Lower lobe of right lung (tissue), 2 donors: ENCODE measurements around the gene CEP70. TPM values are rescaled to one million over a fixed set of nuclear protein-coding genes. Genes with fewer than 3 reads are reported as not detected.
"Not testable (repeated sequence)": the region's sequence is repeated elsewhere in the genome, so short reads cannot be mapped to it uniquely, and the experiment has no call there.

Experiments
- ATAC-seq, 2 donors: fragments of 200-7000 bp; cut with Tn5 transposase; one replicate each; pipeline ENCODE4 v1.9.1; 2020 to 2022; ENCODE audit warnings: mild to moderate bottlenecking in 2 of 2, moderate library complexity in 2 of 2
- DNase-seq: peaks from one replicate; pipeline ENCODE4 v3.0.0-alpha.2; 2020
- H3K27ac ChIP-seq: fragments of 200-600 bp; one replicate; pipeline ENCODE4 v1.8.0; 2022
- H3K27me3 ChIP-seq: fragments of 200-600 bp; one replicate; pipeline ENCODE4 v1.8.0; 2022; ENCODE audit warnings: low read depth
- H3K36me3 ChIP-seq: fragments of 200-600 bp; one replicate; pipeline ENCODE4 v1.8.0; 2022; ENCODE audit warnings: mild to moderate bottlenecking
- H3K4me1 ChIP-seq: fragments of 200-600 bp; one replicate; pipeline ENCODE4 v1.8.0; 2022
- H3K4me3 ChIP-seq: fragments of 200-600 bp; one replicate; pipeline ENCODE4 v1.8.0; 2022; ENCODE audit warnings: mild to moderate bottlenecking
- H3K9me3 ChIP-seq: fragments of 200-600 bp; one replicate; pipeline ENCODE4 v1.8.0; 2022
- CTCF ChIP-seq: fragments of 200-600 bp; IDR thresholded peaks from one replicate; pipeline ENCODE4 v1.8.0; 2022; ENCODE audit warnings: antibody characterized with exemption, mild to moderate bottlenecking
- intact Hi-C: fragments of 100-400 bp; cut with DNase I; formaldehyde crosslinking; loops from one replicate; pipeline ENCODE4 v1.11.0; 2022
- total RNA-seq: library from RNA; stranded (reverse); fragmentation: NEBNext Ultra II Directional; extraction: Animal tissue kit (Norgen Biotek cat#: 25700); gene quantifications from one replicate; pipeline ENCODE4 v1.2.1, GENCODE V29; 2021
- donor health status: DM: no; HTN: yes; CAD: no; lungs with severe emphysema.

The CEP70 gene
- total RNA-seq, 1 donor from 2014 or later = 45.2 TPM

- H3K36me3 ChIP-seq = no peaks in the 10 kb centered on the region
- TF ChIP-seq CTCF = no peak
- no peaks in the 10 kb centered on the region for H3K9me3 ChIP-seq
- H3K4me1 ChIP-seq = peaks cover 14% of the 10 kb centered on the region
- intact Hi-C loops = no loop called here
- no peaks in the 10 kb centered on the region for H3K27me3 ChIP-seq
- ATAC-seq (no peak), DNase-seq (no peak)
- H3K4me3 ChIP-seq = peak overlapping the region; percentile 74
- peak overlapping the region; percentile 98 for H3K27ac ChIP-seq
These were observed 15.8 kb upstream of the CEP70 start for GRCh38 chr3:138609898-138610266.

GRCh38 chr3:138608322-138609135, 14.5 kb upstream of the CEP70 start, which contains the start of gene FAIM:
Gene FAIM (plus strand): TSS chr3:138608771. CDS start chr3:138619727, 10,956 bp downstream.
- peak; percentile 84 for DNase-seq
- ATAC-seq = peak; percentile 88 to 91
- Histone ChIP-seq H3K27ac (peak within 1 kb of the TSS; percentile 98), H3K4me3 (peak within 1 kb of the TSS; percentile 74), H3K9me3 (no peaks in the 10 kb centered on the region), H3K4me1 (peaks cover 14% of the 10 kb centered on the region), H3K27me3 (no peaks in the 10 kb centered on the region), H3K36me3 (no peaks in the 10 kb centered on the region)
- intact Hi-C loops = no loop called here
- TF ChIP-seq CTCF = no peak

- H3K27ac ChIP-seq, H3K4me1 ChIP-seq, H3K27me3 ChIP-seq, H3K9me3 ChIP-seq, ATAC-seq, intact Hi-C loops, H3K36me3 ChIP-seq, DNase-seq, H3K4me3 ChIP-seq: not testable (repeated sequence)
These were observed 10.1 kb upstream of the CEP70 start for GRCh38 chr3:138604106-138604595.

GRCh38 chr3:138601661-138602060, 7.6 kb upstream of the CEP70 start:
- H3K4me3 ChIP-seq, H3K4me1 ChIP-seq, H3K27ac ChIP-seq, intact Hi-C loops, DNase-seq, H3K9me3 ChIP-seq, H3K27me3 ChIP-seq, ATAC-seq, H3K36me3 ChIP-seq: not testable (repeated sequence)

- Histone ChIP-seq H3K4me1 (no peaks in the 10 kb centered on the region), H3K36me3 (no peaks in the 10 kb centered on the region), H3K9me3 (no peaks in the 10 kb centered on the region), H3K27me3 (no peaks in the 10 kb centered on the region), H3K27ac (no peak overlapping the region), H3K4me3 (no peak overlapping the region)
- intact Hi-C loops = no loop called here
- peak; percentile 52 for DNase-seq
- peak in 1 of 2 donors; percentile 35 for ATAC-seq
- no peak for TF ChIP-seq CTCF
These were observed 6.2 kb upstream of the CEP70 start for GRCh38 chr3:138600100-138600745.

GRCh38 chr3:138598534-138598933, 4.5 kb upstream of the CEP70 start:
- ATAC-seq (no peak), DNase-seq (no peak)
- intact Hi-C loops = loop anchor here (10.0 kb wide), 1 partner anchor 316 kb away; no protein-coding TSS in a partner anchor
- no peak for TF ChIP-seq CTCF
- no peaks in the 10 kb centered on the region for H3K27me3 ChIP-seq
- no peaks in the 10 kb centered on the region for H3K36me3 ChIP-seq
- no peak overlapping the region for H3K4me3 ChIP-seq
- H3K4me1 ChIP-seq = peaks cover 1% of the 10 kb centered on the region
- H3K27ac ChIP-seq = no peak overlapping the region
- H3K9me3 ChIP-seq = no peaks in the 10 kb centered on the region

GRCh38 chr3:138597186-138597976, 3.3 kb upstream of the CEP70 start:
- not testable (repeated sequence) for H3K36me3 ChIP-seq, H3K4me3 ChIP-seq, H3K27ac ChIP-seq, H3K9me3 ChIP-seq, H3K27me3 ChIP-seq, ATAC-seq, DNase-seq
- peaks cover 10% of the 10 kb centered on the region for H3K4me1 ChIP-seq
- intact Hi-C loops = loop anchor here (10.0 kb wide), 1 partner anchor 317 kb away; no protein-coding TSS in a partner anchor
